Posterior vena cava (tissue), 2 donors: ENCODE measurements around the gene ATAD1. TPM values are rescaled to one million over a fixed set of nuclear protein-coding genes. Genes with fewer than 3 reads are reported as not detected.
"Not testable (repeated sequence)": the region's sequence is repeated elsewhere in the genome, so short reads cannot be mapped to it uniquely, and the experiment has no call there.

Source experiments
- DNase-seq: peaks from one replicate; pipeline ENCODE4 v3.0.0-alpha.2; 2020; ENCODE audit warnings: low spot score
- intact Hi-C, 2 donors: fragments of 100-400 bp; cut with DNase I; formaldehyde crosslinking; loops; one replicate each; pipeline versions ENCODE4 v1.14.1 to v1.14.2; 2022 to 2023
- total RNA-seq, 2 donors: library from RNA; stranded (reverse); fragmentation: NEBNext Ultra II Directional; extraction: Animal tissue kit (Norgen Biotek cat#: 25700); gene quantifications; one replicate each; pipeline ENCODE4 v1.2.1, GENCODE V29; 2021
- donor health status: DM: yes; HTN: yes; CAD: no.
- donor health status: DM: yes; HTN: yes; CAD: no.

Gene ATAD1
- total RNA-seq, 2 donors from 2014 or later: 45.3 to 47.3 TPM

GRCh38 chr10:87818505-87819288, 671 bp upstream of the ATAD1 start:
- intact Hi-C loops: loop anchor here in 1 of 2 donors (1.0 kb wide), 1 partner anchor 13 kb away; no protein-coding TSS in a partner anchor
- DNase-seq: peak; percentile 80

- intact Hi-C loops: no loop called here
- DNase-seq: no peak
Measured at GRCh38 chr10:87816898-87817608, 973 bp downstream of the ATAD1 start.

- DNase-seq: no peak
Measured at GRCh38 chr10:87816163-87816897, 1.7 kb downstream of the ATAD1 start.

GRCh38 chr10:87804939-87805569, 13.0 kb downstream of the ATAD1 start:
- no peak for DNase-seq
- intact Hi-C loops: loop anchor here in 1 of 2 donors (1.0 kb wide), 1 partner anchor 13 kb away; the partner anchor contains the start of gene ATAD1

More at GRCh38 chr10:87816163-87816897, 1.7 kb downstream of the ATAD1 start:
- intact Hi-C loops: no loop called here

- intact Hi-C loops: no loop called here
- DNase-seq: no peak
Measured at GRCh38 chr10:87803831-87804230, 14.2 kb downstream of the ATAD1 start.

GRCh38 chr10:87803328-87803727, 14.7 kb downstream of the ATAD1 start:
- DNase-seq: no peak
- intact Hi-C loops: no loop called here

GRCh38 chr10:87801813-87802435, 16.1 kb downstream of the ATAD1 start:
- intact Hi-C loops, DNase-seq: not testable (repeated sequence)

- intact Hi-C loops: no loop called here
- no peak for DNase-seq
Measured at GRCh38 chr10:87799860-87800259, 18.2 kb downstream of the ATAD1 start.

- DNase-seq: no peak
- intact Hi-C loops: no loop called here
Measured at GRCh38 chr10:87798082-87798481, 19.9 kb downstream of the ATAD1 start.

GRCh38 chr10:87794285-87794684, 23.7 kb downstream of the ATAD1 start:
- DNase-seq: no peak

GRCh38 chr10:87790185-87790584, 27.8 kb downstream of the ATAD1 start:
- DNase-seq: no peak
- intact Hi-C loops: no loop called here

More at GRCh38 chr10:87794285-87794684, 23.7 kb downstream of the ATAD1 start:
- intact Hi-C loops: no loop called here

- intact Hi-C loops: no loop called here
Measured at GRCh38 chr10:87786421-87786820, 31.6 kb downstream of the ATAD1 start.

GRCh38 chr10:87782721-87783120, 35.3 kb downstream of the ATAD1 start:
- intact Hi-C loops: no loop called here
- DNase-seq: no peak

More at GRCh38 chr10:87786421-87786820, 31.6 kb downstream of the ATAD1 start:
- no peak for DNase-seq

GRCh38 chr10:87781545-87781944, 36.5 kb downstream of the ATAD1 start:
- intact Hi-C loops: no loop called here
- DNase-seq: no peak

GRCh38 chr10:87776328-87776727, 41.7 kb downstream of the ATAD1 start:
- intact Hi-C loops: no loop called here
- DNase-seq: no peak

GRCh38 chr10:87775766-87776165, 42.3 kb downstream of the ATAD1 start:
- intact Hi-C loops: no loop called here
- no peak for DNase-seq

- intact Hi-C loops: no loop called here
- no peak for DNase-seq
Measured at GRCh38 chr10:87771871-87772500, 46.0 kb downstream of the ATAD1 start.

- no peak for DNase-seq
- intact Hi-C loops: no loop called here
Measured at GRCh38 chr10:87767253-87767652, 50.8 kb downstream of the ATAD1 start.
